Putamen (tissue), 1 donor: Measurements from ENCODE around the gene XPO6.
"Not testable (repeated sequence)": the region's sequence is repeated elsewhere in the genome, so short reads cannot be mapped to it uniquely, and the experiment has no call there.

Experiments used
- DNase-seq: peaks from one replicate; pipeline ENCODE4 v3.0.0-alpha.2; 2016; ENCODE audit warnings: low spot score

XPO6 gene

GRCh38 chr16:28149011-28149888 is 62.5 kb downstream of the XPO6 start:
- DNase-seq, result no peak

- DNase-seq, result no peak
Observed at GRCh38 chr16:28146536-28146935, 65.2 kb downstream of the XPO6 start.

- DNase-seq, result no peak
Observed at GRCh38 chr16:28145796-28146195, 66.0 kb downstream of the XPO6 start.

GRCh38 chr16:28140788-28141618 is 70.8 kb downstream of the XPO6 start:
- DNase-seq, result no peak

GRCh38 chr16:28139530-28139929 is 72.2 kb downstream of the XPO6 start:
- no peak for DNase-seq

GRCh38 chr16:28136751-28137434 is 74.9 kb downstream of the XPO6 start:
- peak; percentile 59 for DNase-seq

GRCh38 chr16:28133666-28134065 is 78.1 kb downstream of the XPO6 start:
- DNase-seq, result no peak

- DNase-seq, result peak; percentile 38
Observed at GRCh38 chr16:28131743-28132393, 79.9 kb downstream of the XPO6 start.

GRCh38 chr16:28131181-28131580 is 80.6 kb downstream of the XPO6 start:
- DNase-seq, result no peak

- no peak for DNase-seq
Observed at GRCh38 chr16:28130099-28131088, 81.4 kb downstream of the XPO6 start.

- no peak for DNase-seq
Observed at GRCh38 chr16:28126684-28127620, 84.8 kb downstream of the XPO6 start.

- no peak for DNase-seq
Observed at GRCh38 chr16:28125592-28125991, 86.2 kb downstream of the XPO6 start.

GRCh38 chr16:28121527-28121926 is 90.2 kb downstream of the XPO6 start:
- DNase-seq, result no peak

- no peak for DNase-seq
Observed at GRCh38 chr16:28120754-28121153, 91.0 kb downstream of the XPO6 start.

- no peak for DNase-seq
Observed at GRCh38 chr16:28118637-28119036, 93.1 kb downstream of the XPO6 start.

GRCh38 chr16:28117168-28117565 is 94.6 kb downstream of the XPO6 start:
- DNase-seq, result no peak

- not testable (repeated sequence) for DNase-seq
Observed at GRCh38 chr16:28115866-28116265, 95.9 kb downstream of the XPO6 start.

GRCh38 chr16:28112908-28113307 is 98.9 kb downstream of the XPO6 start:
- DNase-seq, result no peak

- DNase-seq, result no peak
Observed at GRCh38 chr16:28110977-28111376, 100.8 kb downstream of the XPO6 start.

- no peak for DNase-seq
Observed at GRCh38 chr16:28110479-28110878, 101.3 kb downstream of the XPO6 start.
